Tongue (tissue), 2 donors: ENCODE measurements around the gene SCUBE3. TPM values are rescaled to one million over a fixed set of nuclear protein-coding genes. Genes with fewer than 3 reads are reported as not detected.

Experiments
- DNase-seq: peaks from one replicate; pipeline ENCODE4 v3.0.0-alpha.2; 2015
- total RNA-seq: library from RNA; depleted of rRNA; stranded (reverse); fragments of >200 nt; gene quantifications from one replicate; pipeline ENCODE4 v1.2.3, GENCODE V29; 2014

Gene SCUBE3
- total RNA-seq, 1 donor from 2014 or later = 1.3 TPM

- DNase-seq = peak; percentile 65
Observed at GRCh38 chr6:35181933-35182612, 31.7 kb upstream of the SCUBE3 start.

DNA sequence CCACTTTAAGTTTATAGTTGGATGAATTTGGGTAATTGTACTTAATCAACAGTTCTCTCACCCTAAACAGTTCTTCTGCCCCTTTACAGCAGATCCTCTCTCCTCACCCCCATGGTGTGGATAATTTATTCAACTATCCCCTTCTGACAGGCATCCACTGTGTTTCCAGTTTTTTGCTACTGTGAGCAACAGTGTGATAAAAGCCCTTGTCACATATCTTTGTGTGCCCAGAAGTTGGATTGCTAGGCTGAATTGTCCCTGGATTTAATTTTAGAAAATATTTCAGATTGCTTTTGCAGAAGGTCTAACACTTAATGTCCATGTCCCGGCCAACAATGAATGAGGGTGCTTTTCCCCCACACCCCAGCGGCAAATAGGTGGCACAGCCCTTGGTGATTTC is 30.5 kb upstream of the SCUBE3 start:
- DNase-seq = no peak

- DNase-seq = no peak
Observed at GRCh38 chr6:35183935-35184334, 29.8 kb upstream of the SCUBE3 start.

DNA sequence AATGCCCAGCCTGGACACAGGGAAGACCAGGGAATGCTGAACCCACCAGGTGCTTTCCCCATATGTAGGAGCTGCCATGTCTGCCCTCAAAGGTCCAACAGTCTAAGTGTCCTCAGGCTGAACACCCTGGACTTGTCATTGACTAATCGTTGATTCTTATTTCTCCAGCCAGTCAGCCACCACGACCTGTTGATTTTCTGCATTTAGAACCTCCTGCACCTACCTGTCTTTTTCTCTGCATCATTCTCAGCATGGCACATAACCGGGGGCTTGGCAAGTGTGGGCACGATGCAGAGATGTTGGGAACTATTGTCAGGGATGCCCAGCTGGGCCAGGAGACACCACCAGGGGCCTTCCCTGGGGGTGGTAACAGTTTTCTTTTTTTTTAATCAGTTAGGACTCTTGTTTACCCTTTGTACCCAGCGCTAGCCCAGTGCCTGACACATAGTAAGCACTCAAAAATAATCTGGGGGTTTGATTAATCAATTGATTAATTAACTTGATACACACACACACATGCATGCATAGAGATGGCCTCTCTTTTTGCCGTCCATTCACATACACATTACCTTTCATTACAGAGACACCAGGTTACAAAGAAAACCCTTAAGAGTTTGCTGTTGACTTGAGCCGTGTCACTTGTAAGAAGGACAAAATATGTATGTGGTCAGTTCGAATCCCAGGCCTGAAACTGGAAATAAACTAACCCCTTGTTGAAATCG is 29.0 kb upstream of the SCUBE3 start:
- DNase-seq = no peak

DNA sequence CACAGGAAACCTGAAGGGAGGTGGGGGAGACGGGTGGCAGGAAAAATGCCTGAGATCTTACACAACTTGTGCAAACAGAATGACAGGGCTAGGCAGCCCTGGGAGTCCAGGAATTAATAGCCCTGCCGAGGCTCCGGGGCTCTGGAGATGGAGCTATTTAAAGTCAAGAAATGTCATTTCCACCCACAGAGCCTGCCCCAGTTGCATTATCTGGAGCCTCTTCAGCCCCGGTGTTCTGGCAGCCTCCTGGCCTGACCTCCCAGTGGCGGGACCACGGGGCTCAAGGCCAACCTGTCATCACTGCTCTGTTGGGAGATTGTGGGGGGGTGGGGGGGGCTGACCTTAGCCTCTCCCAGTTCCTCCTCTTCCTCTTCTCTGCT is 28.5 kb upstream of the SCUBE3 start:
- no peak for DNase-seq

GRCh38 chr6:35185971-35186370 is 27.8 kb upstream of the SCUBE3 start:
- no peak for DNase-seq

GRCh38 chr6:35186571-35186970 is 27.2 kb upstream of the SCUBE3 start:
- no peak for DNase-seq

DNA sequence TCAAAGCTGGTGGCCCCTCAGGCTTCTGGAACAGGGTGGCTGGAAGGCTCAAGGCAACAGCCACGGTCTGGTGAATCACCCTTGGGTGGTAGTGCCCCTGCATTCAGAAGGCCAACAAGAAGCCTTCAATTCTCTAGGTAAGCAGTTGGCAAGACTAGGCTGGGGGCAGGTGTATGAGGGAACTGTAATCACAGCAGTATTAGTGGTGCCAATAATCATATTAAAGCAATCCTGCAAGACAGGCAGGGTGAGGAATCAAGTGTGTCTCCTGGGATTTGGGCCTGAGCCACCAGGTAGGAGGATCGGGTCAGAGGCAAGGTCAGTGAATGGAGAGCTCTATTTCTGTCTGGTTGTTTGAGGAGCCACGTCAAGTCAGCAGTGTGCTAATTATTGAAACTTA is 24.9 kb upstream of the SCUBE3 start:
- DNase-seq = no peak

DNA sequence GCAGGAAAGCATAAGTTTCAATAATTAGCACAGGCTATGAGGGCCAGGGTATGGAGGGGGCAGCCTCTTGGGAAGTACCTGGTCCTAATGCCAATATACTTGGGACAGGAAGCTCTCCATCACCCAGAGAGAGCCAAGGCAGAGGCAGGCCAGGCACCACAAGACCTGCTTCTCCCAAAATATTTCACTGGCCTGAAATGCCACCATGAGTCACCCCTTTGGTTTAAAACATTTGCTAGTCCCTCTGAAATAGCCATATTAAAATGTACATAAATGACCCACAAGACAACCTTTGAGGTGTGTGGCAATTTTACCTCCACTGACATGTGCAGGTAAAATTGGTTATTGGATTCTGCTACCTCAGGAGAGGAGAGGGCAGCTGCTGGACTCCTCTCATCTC is 23.4 kb upstream of the SCUBE3 start:
- DNase-seq = no peak

- DNase-seq = no peak
Observed at GRCh38 chr6:35191889-35192288, 21.9 kb upstream of the SCUBE3 start.

DNA sequence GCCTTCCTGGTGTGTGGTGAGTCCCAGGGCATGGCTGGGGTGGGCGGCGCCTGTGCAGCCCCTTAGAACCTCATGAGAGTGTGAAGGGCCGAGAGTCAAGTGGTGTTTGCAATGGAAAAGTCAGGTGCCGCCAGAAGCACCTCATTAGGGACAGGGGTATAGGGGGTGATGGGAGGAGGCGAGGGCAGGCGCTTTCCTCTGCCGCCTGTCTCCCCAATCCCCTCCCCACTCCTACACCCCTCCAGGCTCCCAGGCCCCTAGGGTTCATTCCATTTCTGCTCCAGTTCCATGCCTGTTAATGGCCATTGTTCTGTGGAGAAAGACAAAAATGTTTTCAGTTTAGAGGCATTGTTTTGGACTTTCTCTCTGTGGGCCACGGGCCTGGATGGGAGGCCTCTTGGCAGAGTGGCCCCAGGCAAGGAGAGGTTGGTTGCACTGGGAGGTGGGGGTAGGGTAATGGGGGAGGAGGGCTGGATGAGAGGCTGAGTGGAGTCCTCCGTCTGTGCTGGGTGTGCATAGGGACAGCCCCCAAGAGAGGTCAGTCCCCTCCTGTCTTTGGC is 21.4 kb upstream of the SCUBE3 start:
- no peak for DNase-seq

- DNase-seq = no peak
Observed at GRCh38 chr6:35194390-35194789, 19.4 kb upstream of the SCUBE3 start.

- no peak for DNase-seq
Observed at GRCh38 chr6:35195120-35195780, 18.5 kb upstream of the SCUBE3 start.

DNA sequence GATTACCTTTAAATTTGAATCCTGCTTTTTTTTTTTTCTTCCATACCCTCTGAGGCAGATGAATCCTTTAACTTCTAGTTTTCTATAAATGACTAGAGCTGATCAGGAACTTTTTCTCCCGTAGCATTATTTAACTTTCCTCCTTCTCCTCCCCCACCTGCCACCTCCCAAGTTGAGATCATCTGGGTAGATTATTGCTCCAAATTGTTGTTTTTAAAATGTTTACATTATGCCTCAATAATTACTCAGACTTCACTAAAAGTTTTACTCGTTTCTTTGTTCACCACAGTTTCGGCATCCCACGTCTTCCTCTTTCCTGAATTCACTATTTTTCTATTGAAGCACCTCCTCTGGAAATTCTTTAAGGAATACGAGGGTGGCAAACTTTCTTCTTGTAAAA is 16.6 kb upstream of the SCUBE3 start:
- no peak for DNase-seq

- DNase-seq = no peak
Observed at GRCh38 chr6:35199866-35200265, 13.9 kb upstream of the SCUBE3 start.

GRCh38 chr6:35202066-35202546 is 11.7 kb upstream of the SCUBE3 start:
- DNase-seq = no peak

GRCh38 chr6:35203152-35203670 is 10.5 kb upstream of the SCUBE3 start:
- no peak for DNase-seq

DNA sequence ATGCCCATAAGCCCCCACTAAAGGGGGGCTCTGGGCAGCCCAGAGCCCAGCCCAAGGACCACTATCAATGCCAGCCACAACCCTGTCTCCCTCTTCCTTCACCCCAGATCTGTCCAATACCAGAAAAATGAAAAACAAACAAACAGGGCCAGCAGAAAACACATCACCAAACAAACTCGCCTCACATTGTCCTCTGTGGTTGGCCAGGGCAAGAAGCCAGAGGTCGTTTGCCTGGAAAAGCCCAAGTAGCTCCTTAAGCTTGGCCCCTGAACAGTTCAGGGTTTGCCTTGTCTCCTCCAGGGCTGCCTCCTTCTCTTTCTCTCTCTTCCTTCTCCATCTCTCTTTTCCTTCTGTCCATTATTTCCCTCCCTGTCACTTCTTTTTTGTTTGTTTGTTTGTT is 10.1 kb upstream of the SCUBE3 start:
- DNase-seq = no peak

DNA sequence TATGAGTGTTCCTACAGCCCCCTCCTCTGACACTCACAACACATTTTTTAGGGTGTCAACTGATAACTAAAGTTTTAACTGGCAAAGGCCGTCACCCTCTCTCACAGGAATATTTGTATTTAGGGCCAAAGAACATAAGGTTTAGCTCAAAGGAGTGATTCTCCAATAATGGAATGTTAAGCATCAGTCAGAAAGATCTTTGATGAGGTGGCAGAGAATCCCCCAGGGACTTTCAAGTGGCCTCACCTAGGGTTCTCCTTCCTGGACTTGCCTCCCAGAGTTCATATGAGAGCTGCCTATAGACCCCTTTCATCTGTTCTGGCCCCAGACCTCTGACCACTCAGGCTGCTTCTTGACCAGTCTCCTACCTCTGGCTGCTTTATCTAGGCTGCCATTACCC is 7.4 kb upstream of the SCUBE3 start:
- no peak for DNase-seq

DNA sequence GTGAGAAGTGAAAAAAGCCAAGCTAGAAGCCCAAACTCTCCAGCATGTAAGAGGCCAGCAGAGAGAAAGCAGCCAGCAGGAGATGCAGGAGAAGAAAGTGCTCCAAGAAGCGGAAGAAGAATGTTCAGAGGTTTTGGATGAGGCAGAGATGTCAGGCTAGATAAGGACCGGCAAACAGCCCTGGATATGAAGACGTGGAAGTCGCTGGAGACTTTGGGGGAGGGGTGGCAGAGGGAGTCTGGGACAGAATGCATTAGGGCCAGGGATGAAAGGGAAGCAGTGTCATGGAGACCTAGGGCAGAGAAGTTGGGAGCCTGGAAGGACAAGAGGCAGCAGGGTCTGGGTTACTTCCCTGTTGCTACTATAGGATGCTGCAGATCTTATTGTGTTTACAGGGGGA is 5.3 kb upstream of the SCUBE3 start:
- no peak for DNase-seq

GRCh38 chr6:35209081-35209480 is 4.7 kb upstream of the SCUBE3 start:
- DNase-seq = no peak

- DNase-seq = no peak
Observed at GRCh38 chr6:35209622-35210247, 4.0 kb upstream of the SCUBE3 start.
